HEK293T (cell line): ENCODE results near the gene RPS3A.

Experiments
- CTCF ChIA-PET: fragments of 350-600 bp; formaldehyde crosslinking; extraction: SDS; loops from one replicate; lab custom pipeline; 2021; ENCODE audit warnings: antibody characterized with exemption, inconsistent platforms; lab: Yijun Ruan, JAX
- POLR2A ChIA-PET: fragments of 350-600 bp; formaldehyde crosslinking; extraction: SDS; loops from one replicate; lab custom pipeline; 2020; ENCODE audit warnings: antibody characterized with exemption, inconsistent platforms; lab: Yijun Ruan, JAX
- DNase-seq: peaks from one replicate; pipeline ENCODE4 v3.0.0; 2012; ENCODE audit warnings: mixed read lengths; ENCODE audit errors: extremely low spot score
- ARNT ChIP-seq: fragments of 450-650 bp; IDR thresholded peaks from 2 replicates; pipeline ENCODE4 v1.6.1; 2017; ENCODE audit warnings: mild to moderate bottlenecking
- BHLHE40 ChIP-seq: fragments of 450-650 bp; IDR thresholded peaks from 2 replicates; pipeline ENCODE4 v1.6.1; 2016; ENCODE audit warnings: mild to moderate bottlenecking, moderate library complexity, borderline replicate concordance
- CTBP1 ChIP-seq: fragments of 450-650 bp; IDR thresholded peaks from 2 replicates; pipeline ENCODE4 v1.6.1; 2016; ENCODE audit warnings: borderline replicate concordance
- ELF4 ChIP-seq: fragments of 450-650 bp; IDR thresholded peaks from 2 replicates; pipeline ENCODE4 v1.6.1; 2017; ENCODE audit warnings: antibody characterized with exemption
- FOXA1 ChIP-seq: fragments of 450-650 bp; IDR thresholded peaks from 2 replicates; pipeline ENCODE4 v1.6.1; 2016; ENCODE audit warnings: mild to moderate bottlenecking
- FOXK2 ChIP-seq: fragments of 450-650 bp; IDR thresholded peaks from 2 replicates; pipeline ENCODE4 v1.6.1; 2016; ENCODE audit warnings: mild to moderate bottlenecking
- FOXM1 ChIP-seq: fragments of 450-650 bp; IDR thresholded peaks from 2 replicates; pipeline ENCODE4 v1.6.1; 2017; ENCODE audit warnings: mild to moderate bottlenecking, borderline replicate concordance
- HDGF ChIP-seq: fragments of 450-650 bp; IDR thresholded peaks from 2 replicates; pipeline ENCODE4 v1.6.1; 2017; ENCODE audit warnings: antibody characterized with exemption, borderline replicate concordance
- L3MBTL2 ChIP-seq: fragments of 450-650 bp; conservative IDR thresholded peaks from 2 replicates; pipeline ENCODE4 v1.6.1; 2016; ENCODE audit warnings: mild to moderate bottlenecking
- LEF1 ChIP-seq: fragments of 450-650 bp; IDR thresholded peaks from 2 replicates; pipeline ENCODE4 v1.6.1; 2017; ENCODE audit warnings: mild to moderate bottlenecking, borderline replicate concordance
- NFRKB ChIP-seq: fragments of 450-650 bp; IDR thresholded peaks from 2 replicates; pipeline ENCODE4 v1.6.1; 2016; ENCODE audit warnings: mild to moderate bottlenecking, moderate library complexity
- SP1 ChIP-seq: fragments of 450-650 bp; IDR thresholded peaks from 2 replicates; pipeline ENCODE4 v1.6.1; 2017
- SUZ12 ChIP-seq: fragments of 450-650 bp; IDR thresholded peaks from 2 replicates; pipeline ENCODE4 v1.6.1; 2016; ENCODE audit warnings: mild to moderate bottlenecking
- TARDBP ChIP-seq: fragments of 450-650 bp; IDR thresholded peaks from 2 replicates; pipeline ENCODE4 v1.6.1; 2016
- ZNF384 ChIP-seq: fragments of 450-650 bp; IDR thresholded peaks from 2 replicates; pipeline ENCODE4 v1.6.1; 2016
- TF ChIP-seq, protein P1 (sequence below): fragments of 450-650 bp; IDR thresholded peaks from 2 replicates; pipeline ENCODE4 v1.6.1; 2016

RPS3A gene

DNA sequence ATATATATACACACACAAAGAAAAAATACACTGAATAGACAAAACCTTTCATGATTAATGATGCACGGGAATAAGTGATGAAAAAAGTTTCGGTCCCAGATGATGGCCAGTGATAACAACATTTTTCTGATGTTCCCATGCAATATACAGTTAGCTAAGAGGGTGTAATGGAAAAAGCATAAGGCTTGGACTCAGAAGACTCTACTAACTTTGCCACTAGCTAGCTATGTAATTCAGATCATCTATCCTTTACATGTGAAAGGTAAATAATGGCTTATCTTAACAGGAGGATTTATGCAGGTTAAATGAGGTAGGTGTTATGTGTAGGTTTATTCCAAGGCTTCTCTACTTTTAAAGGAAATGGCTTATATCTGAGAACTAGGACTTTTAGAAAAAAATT, 4.3 kb downstream of the RPS3A start:
- TF ChIP-seq HDGF (no peak), ZNF384 (no peak), BHLHE40 (no peak), SP1 (no peak), FOXK2 (no peak), NFRKB (no peak), SUZ12 (no peak), TARDBP (no peak), FOXA1 (no peak), FOXM1 (no peak), ARNT (no peak), ELF4 (no peak), CTBP1 (no peak), L3MBTL2 (no peak), LEF1 (no peak)
- TF ChIP-seq, protein P1, sequence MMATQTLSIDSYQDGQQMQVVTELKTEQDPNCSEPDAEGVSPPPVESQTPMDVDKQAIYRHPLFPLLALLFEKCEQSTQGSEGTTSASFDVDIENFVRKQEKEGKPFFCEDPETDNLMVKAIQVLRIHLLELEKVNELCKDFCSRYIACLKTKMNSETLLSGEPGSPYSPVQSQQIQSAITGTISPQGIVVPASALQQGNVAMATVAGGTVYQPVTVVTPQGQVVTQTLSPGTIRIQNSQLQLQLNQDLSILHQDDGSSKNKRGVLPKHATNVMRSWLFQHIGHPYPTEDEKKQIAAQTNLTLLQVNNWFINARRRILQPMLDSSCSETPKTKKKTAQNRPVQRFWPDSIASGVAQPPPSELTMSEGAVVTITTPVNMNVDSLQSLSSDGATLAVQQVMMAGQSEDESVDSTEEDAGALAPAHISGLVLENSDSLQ: no peak
- POLR2A ChIA-PET: no interaction called here
- CTCF ChIA-PET: no interaction called here
- no peak for DNase-seq

DNA sequence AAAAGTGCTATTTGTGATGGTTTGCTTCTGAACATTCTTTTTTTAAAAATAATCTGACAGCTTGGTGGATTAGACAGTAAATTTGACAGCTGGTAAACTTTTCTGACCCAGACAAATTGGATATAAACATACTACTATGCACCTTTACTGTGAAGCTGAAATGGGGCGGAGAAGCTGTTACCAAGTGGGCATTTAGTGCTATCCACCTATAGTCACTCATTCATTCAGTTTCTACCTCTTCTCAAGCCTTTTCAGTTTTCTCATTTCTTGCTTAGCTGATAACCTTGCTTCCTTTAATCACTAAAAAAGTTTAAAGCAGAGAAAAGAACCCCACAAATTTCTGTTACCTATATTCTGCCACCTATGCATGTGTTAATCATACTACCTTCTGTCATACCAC, 5.2 kb downstream of the RPS3A start:
- DNase-seq: no peak
- CTCF ChIA-PET: interaction anchor here (0.7 kb wide), 1 partner anchor 305 kb away, joined by 7 read pairs; no protein-coding TSS in a partner anchor
- TF ChIP-seq, protein P1: no peak
- no peak for TF ChIP-seq LEF1
- TF ChIP-seq ELF4: no peak
- TF ChIP-seq TARDBP: no peak
- TF ChIP-seq HDGF: no peak
- TF ChIP-seq NFRKB: no peak
- no peak for TF ChIP-seq CTBP1
- TF ChIP-seq SP1: no peak
- POLR2A ChIA-PET: no interaction called here

DNA sequence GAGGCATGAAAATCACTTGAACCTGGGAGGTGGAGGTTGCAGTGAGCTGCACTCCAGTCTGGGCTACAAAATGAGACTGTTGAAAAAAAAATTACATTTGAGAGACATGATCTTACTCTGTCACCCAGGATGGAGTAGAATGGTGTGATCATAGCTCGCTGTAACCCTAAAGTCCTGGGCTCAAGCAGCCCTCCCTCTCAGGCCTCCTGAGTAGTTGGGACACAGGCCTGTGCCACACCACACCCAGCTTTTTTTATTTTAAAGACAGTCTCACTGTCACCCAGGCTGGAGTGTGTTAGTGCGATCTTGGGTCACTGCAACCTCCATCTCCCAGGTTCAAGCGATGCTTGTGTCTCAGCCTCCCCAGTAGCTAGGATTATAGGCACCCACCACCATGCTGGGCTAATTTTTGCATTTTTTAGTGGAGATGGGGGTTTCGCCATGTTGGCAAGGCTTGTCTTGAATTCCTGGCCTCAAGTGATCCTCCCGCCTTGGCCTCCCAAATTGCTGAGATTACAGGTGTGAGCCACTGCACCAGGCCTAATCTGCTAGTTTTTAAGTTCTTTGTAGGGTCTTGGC, 6.1 kb downstream of the RPS3A start:
- ChIA-PET CTCF (interaction anchor here (0.5 to 0.7 kb wide), 3 partner anchors 12 to 304 kb away, joined by 3 to 7 read pairs (median 3); no protein-coding TSS in a partner anchor), POLR2A (no interaction called here)
- no peak for DNase-seq
- TF ChIP-seq HDGF (no peak), FOXA1 (no peak), CTBP1 (no peak), NFRKB (no peak), ELF4 (no peak), SUZ12 (no peak), TARDBP (no peak), L3MBTL2 (no peak), FOXK2 (no peak), SP1 (no peak), LEF1 (no peak), FOXM1 (no peak), BHLHE40 (no peak), ZNF384 (no peak), ARNT (no peak)
- TF ChIP-seq, protein P1: no peak

DNA sequence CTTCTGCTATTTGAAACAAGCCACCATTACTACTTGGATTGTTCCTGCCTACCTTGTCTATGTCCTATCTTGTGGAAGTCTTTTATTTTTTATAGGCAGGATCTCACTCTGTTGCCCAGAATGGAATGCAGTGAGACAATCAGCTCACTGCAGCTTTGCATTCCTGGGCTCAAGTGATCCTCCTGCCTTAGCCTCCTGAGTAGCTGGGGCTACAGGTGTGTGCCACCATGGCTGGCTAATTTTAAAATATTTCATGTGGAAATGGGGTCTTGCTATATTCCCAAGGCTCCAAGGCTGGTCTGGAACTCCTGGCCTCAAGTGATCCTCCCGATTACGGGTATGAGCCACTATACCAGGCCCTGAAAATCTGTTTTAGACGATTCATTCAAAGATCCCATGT, 7.6 kb downstream of the RPS3A start:
- ChIA-PET CTCF (no interaction called here), POLR2A (no interaction called here)
- TF ChIP-seq ELF4 (no peak), BHLHE40 (no peak)
- DNase-seq: no peak

DNA sequence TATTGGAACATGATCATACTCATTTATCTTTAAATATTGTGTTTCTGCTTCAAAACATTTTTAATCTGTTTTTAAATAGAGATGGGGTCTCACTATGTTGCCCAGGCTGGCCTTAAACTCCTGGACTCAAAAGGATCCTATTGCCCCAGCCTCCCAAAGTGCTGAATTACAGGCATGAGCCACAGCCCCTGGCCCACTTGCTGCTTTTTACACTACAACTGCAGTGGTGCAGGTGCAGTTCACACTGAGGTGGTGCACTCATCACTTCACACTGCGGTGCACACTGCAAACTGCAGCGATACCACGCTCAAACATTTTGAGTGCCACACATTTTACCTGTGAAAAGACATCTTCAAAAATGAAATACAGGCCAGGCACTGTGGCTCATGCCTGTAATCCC, 10.8 kb downstream of the RPS3A start:
- DNase-seq: no peak
- TF ChIP-seq TARDBP (no peak), LEF1 (no peak), HDGF (no peak), NFRKB (no peak), BHLHE40 (no peak), ZNF384 (no peak), FOXM1 (no peak), SP1 (no peak), CTBP1 (no peak), ARNT (no peak), ELF4 (no peak)
- TF ChIP-seq, protein P1: no peak
- ChIA-PET CTCF (no interaction called here), POLR2A (interaction anchor here (1.2 kb wide), 1 partner anchor 10 kb away, joined by 3 read pairs; no protein-coding TSS in a partner anchor)

DNA sequence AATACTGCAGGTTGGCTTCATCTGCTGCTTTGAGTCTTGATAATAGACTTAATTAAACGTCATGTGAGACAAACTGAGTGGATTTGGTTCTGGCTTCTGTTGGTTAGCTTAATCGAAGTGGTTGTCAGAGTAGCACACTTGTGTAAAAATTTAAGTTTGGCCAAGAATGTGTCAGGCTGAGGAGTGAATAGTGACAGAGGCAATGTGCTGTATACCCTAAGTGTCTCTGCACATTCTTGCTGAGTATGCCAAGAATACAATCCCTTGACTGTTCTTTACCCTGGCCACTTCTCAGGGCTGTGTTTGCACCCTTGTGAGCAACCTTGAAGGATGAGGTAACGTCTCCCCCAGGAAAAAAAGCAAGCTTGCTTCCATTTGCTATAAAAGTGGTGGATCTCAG, 14.9 kb downstream of the RPS3A start:
- ChIA-PET POLR2A (no interaction called here), CTCF (interaction anchor here (0.6 kb wide), 1 partner anchor 9 kb away, joined by 3 read pairs; no protein-coding TSS in a partner anchor)
- TF ChIP-seq ZNF384 (no peak), ELF4 (no peak), FOXA1 (no peak), BHLHE40 (no peak), FOXK2 (no peak), TARDBP (no peak), ARNT (no peak)
- TF ChIP-seq, protein P1: no peak
- no peak for DNase-seq
